ENCODE measurements around the gene EPN3. TPM values are rescaled to one million over a fixed set of nuclear protein-coding genes. Genes with fewer than 3 reads are reported as not detected.
A peak's percentile ranks its signal among the peaks of the same experiment; 100 is the strongest.

The EPN3 gene
- total RNA-seq, 1 donor from 2014 or later = not detected

DNA sequence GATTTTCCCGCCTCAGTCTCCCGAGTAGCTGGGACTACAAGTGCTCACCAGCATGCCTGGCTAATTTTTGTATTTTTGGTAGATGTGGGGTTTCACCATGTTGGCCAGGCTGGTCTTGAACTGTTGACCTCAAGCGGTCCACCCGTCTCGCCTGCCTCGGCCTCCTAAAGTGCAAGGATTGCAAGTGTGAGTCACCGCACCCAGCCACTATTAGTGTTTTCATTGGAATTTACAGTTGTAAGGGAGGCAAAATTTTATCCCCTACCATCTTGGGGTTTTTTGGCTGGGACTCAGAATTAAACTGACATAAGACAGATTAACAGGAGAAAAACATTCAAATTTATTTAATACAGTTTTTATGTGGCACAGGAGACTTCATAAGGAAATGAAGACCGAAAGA lies 36.6 kb upstream of the EPN3 start:
- Histone ChIP-seq H3K27ac (ENCODE audit: low read depth, low read length) (no peak overlapping the region), H3K9me3 (ENCODE audit: control insufficient read depth in 3 of 3, low read length in 3 of 3) (no peaks in the 10 kb centered on the region), H3K36me3 (ENCODE audit: control insufficient read depth in 3 of 3, insufficient read depth in 3 of 3, low read length in 3 of 3) (no peaks in the 10 kb centered on the region), H3K9ac (ENCODE audit: low read depth in 1 of 3, low read length in 3 of 3) (no peak overlapping the region), H3K4me3 (ENCODE audit: low read length in 3 of 3) (no peak overlapping the region), H3K27me3 (ENCODE audit: control insufficient read depth in 3 of 3, insufficient read depth in 3 of 3, low read length in 3 of 3) (no peaks in the 10 kb centered on the region), H3K4me1 (ENCODE audit: control insufficient read depth in 3 of 3, insufficient read depth in 3 of 3, low read length in 3 of 3) (no peaks in the 10 kb centered on the region)

DNA sequence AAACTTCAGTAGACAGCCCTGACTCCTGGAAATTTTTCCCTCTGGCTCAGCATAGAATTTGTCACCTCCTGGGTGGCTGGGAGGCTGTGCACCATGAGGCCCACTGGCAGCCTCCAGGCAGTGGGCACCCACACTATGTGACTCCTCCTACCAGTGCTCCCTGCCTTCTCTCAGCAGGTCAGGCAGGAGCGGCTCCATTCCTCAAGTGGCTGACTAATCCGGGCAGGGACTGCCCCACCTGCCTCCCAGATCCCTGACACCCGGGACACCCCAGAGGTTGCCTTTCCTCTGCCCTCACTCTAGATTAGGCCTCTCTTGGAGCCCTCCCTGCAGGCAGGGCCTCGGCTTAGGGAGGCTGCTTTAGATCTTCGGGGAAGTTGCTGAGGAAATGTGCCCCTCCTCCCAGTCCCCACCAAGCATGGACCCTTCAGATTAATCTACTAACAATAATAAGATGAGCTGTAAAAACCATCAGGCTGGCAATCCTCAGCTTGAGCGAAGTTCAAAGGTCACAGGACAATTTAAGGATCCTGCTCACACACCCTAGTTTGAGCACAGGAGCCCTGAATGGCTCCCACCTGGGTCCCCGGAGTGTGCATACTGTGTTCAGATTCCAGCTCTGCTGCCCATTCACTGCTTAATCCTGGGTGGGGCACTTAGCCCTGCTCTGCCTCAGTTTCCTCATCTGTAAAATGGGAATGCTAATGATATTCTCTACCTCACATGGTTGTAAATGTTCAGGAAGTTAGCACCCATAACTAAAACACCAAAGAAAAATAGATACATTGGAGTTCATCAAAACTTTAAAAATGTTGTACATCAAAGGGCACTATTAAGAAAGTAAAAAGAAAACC lies 34.3 kb upstream of the EPN3 start:
- Histone ChIP-seq H3K4me1 (ENCODE audit: control insufficient read depth in 3 of 3, insufficient read depth in 3 of 3, low read length in 3 of 3) (no peaks in the 10 kb centered on the region), H3K9ac (ENCODE audit: low read depth in 1 of 3, low read length in 3 of 3) (no peak overlapping the region), H3K4me3 (ENCODE audit: low read length in 3 of 3) (no peak overlapping the region), H3K27me3 (ENCODE audit: control insufficient read depth in 3 of 3, insufficient read depth in 3 of 3, low read length in 3 of 3) (no peaks in the 10 kb centered on the region), H3K27ac (ENCODE audit: low read depth, low read length) (no peak overlapping the region), H3K9me3 (ENCODE audit: control insufficient read depth in 3 of 3, low read length in 3 of 3) (no peaks in the 10 kb centered on the region), H3K36me3 (ENCODE audit: control insufficient read depth in 3 of 3, insufficient read depth in 3 of 3, low read length in 3 of 3) (no peaks in the 10 kb centered on the region)

DNA sequence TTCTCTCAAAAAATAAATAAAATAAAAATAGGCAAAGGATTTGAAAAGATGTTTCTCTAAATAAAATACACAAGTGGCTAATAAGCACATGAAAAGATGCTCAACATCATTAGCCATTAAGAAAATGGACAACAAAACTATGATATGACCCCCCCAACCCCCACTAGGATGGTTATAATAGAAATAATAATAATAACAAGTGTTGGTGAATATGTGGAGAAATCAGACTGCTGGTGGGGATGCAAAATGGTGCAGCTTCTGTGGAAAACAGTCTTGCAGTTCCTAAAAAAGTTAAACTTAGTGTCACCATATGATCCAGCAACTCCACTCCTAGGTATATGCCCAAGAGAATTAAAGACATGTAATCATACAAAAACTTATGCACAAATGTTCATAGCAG lies 33.3 kb upstream of the EPN3 start:
- Histone ChIP-seq H3K4me1 (ENCODE audit: control insufficient read depth in 3 of 3, insufficient read depth in 3 of 3, low read length in 3 of 3) (no peaks in the 10 kb centered on the region), H3K9me3 (ENCODE audit: control insufficient read depth in 3 of 3, low read length in 3 of 3) (no peaks in the 10 kb centered on the region), H3K4me3 (ENCODE audit: low read length in 3 of 3) (no peak overlapping the region), H3K36me3 (ENCODE audit: control insufficient read depth in 3 of 3, insufficient read depth in 3 of 3, low read length in 3 of 3) (no peaks in the 10 kb centered on the region), H3K9ac (ENCODE audit: low read depth in 1 of 3, low read length in 3 of 3) (no peak overlapping the region), H3K27me3 (ENCODE audit: control insufficient read depth in 3 of 3, insufficient read depth in 3 of 3, low read length in 3 of 3) (no peaks in the 10 kb centered on the region), H3K27ac (ENCODE audit: low read depth, low read length) (no peak overlapping the region)

DNA sequence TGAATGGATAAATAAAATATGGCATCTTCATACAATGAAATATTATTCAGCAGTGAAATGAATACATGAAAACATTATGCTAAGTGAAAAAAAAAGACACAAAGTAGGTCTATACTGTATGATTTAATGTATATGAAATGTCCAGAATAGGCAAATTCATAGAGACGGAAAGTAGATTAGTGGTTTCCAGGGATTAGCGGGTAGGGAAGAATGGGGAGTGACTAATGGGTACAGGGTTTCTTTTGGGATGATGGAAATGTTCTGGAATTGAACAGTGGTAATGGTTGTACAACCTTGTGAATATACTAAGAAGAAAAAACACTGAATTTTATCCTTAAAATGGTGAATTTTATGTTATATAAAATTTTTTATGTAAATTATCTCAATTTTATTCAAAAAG lies 32.8 kb upstream of the EPN3 start:
- Histone ChIP-seq H3K27me3 (ENCODE audit: control insufficient read depth in 3 of 3, insufficient read depth in 3 of 3, low read length in 3 of 3) (no peaks in the 10 kb centered on the region), H3K9ac (ENCODE audit: low read depth in 1 of 3, low read length in 3 of 3) (no peak overlapping the region), H3K36me3 (ENCODE audit: control insufficient read depth in 3 of 3, insufficient read depth in 3 of 3, low read length in 3 of 3) (no peaks in the 10 kb centered on the region), H3K4me3 (ENCODE audit: low read length in 3 of 3) (no peak overlapping the region), H3K4me1 (ENCODE audit: control insufficient read depth in 3 of 3, insufficient read depth in 3 of 3, low read length in 3 of 3) (no peaks in the 10 kb centered on the region), H3K27ac (ENCODE audit: low read depth, low read length) (no peak overlapping the region), H3K9me3 (ENCODE audit: control insufficient read depth in 3 of 3, low read length in 3 of 3) (no peaks in the 10 kb centered on the region)

DNA sequence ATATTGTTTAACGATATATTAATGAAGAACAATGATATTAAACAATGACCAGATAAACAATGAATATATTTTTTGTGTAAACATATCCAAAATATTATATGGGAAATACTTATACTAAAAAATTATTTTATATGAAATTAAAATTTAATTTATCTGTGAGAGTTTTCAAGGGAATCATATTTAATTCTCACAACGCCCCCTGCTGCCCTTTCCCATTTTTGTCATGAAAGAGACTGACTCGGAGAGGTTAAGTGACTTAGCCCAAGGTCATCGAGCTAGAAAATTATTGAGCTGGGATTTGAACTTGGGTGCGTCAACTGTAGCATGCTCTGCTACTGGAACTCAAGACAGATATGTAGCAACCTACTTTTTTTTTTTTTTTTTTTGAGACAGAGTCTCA lies 31.5 kb upstream of the EPN3 start:
- no peak overlapping the region for H3K27ac ChIP-seq (ENCODE audit: low read depth, low read length)
- H3K4me1 ChIP-seq (ENCODE audit: control insufficient read depth in 3 of 3, insufficient read depth in 3 of 3, low read length in 3 of 3) = no peaks in the 10 kb centered on the region
- no peaks in the 10 kb centered on the region for H3K36me3 ChIP-seq (ENCODE audit: control insufficient read depth in 3 of 3, insufficient read depth in 3 of 3, low read length in 3 of 3)
- H3K27me3 ChIP-seq (ENCODE audit: control insufficient read depth in 3 of 3, insufficient read depth in 3 of 3, low read length in 3 of 3) = no peaks in the 10 kb centered on the region
- no peaks in the 10 kb centered on the region for H3K9me3 ChIP-seq (ENCODE audit: control insufficient read depth in 3 of 3, low read length in 3 of 3)
- H3K9ac ChIP-seq (ENCODE audit: low read depth in 1 of 3, low read length in 3 of 3) = no peak overlapping the region
- H3K4me3 ChIP-seq (ENCODE audit: low read length in 3 of 3) = no peak overlapping the region

DNA sequence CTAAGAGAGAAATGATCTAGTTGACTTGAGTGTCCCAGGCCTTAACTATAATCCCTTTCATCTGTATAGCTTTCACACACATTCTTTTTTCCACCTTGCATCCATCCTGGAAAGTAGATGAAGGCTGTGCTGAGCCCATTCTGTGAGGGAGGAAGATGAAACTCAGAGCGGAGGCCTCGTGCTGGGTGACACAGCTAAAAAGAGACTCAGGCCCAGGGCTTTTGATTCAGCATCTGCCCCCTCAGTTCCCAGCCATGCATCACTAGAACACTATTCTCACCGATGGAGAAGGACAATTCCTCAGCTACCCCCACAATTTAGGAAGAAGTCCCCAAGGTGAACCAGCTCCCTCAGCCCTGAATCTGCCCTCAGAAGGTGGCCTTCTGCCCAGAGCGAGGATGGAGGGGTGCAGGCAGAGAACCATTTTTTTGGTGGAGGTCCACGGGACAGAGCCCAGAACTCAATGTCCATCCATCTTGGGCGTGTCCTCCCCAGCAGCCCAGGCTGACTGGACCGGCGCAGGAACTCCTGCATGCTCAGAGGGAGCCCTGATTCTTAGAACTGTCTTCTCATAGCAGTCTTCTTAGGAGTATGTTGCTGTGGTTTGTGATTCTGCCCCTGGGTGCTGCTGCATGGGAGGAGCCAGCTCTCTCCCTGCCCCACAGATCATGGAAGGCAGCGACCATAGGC lies 30.1 kb upstream of the EPN3 start:
- no peak overlapping the region for H3K4me3 ChIP-seq (ENCODE audit: low read length in 3 of 3)
- no peak overlapping the region for H3K27ac ChIP-seq (ENCODE audit: low read depth, low read length)
- H3K9me3 ChIP-seq (ENCODE audit: control insufficient read depth in 3 of 3, low read length in 3 of 3) = no peaks in the 10 kb centered on the region
- no peaks in the 10 kb centered on the region for H3K27me3 ChIP-seq (ENCODE audit: control insufficient read depth in 3 of 3, insufficient read depth in 3 of 3, low read length in 3 of 3)
- no peak overlapping the region for H3K9ac ChIP-seq (ENCODE audit: low read depth in 1 of 3, low read length in 3 of 3)
- H3K36me3 ChIP-seq (ENCODE audit: control insufficient read depth in 3 of 3, insufficient read depth in 3 of 3, low read length in 3 of 3) = no peaks in the 10 kb centered on the region
- H3K4me1 ChIP-seq (ENCODE audit: control insufficient read depth in 3 of 3, insufficient read depth in 3 of 3, low read length in 3 of 3) = no peaks in the 10 kb centered on the region

DNA sequence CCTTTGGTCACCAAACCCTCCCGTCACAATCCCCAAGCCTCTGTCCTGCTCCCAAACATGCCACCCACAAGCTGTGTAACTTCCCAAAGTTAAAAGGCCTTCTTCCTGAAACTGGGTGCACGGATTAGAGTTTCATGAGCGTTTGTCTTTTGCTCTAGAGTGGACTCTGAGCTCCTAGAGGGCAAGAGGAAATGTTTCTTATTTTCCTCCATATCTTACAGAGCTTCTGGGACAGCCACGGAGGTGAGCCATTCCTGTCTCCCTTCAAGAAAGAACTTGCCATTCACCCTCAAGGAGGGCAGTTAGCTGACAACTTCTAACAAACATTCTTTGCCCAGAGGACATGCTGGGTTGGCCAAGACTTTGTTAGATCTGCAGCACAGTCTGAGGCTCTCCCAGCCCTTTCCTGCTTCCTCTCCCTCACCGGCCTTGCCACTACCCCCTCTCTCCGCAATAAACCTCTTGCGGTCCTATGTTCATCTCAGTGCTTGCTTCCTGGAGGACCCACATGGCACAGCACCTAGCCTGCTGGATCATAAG lies 26.9 kb upstream of the EPN3 start:
- H3K9ac ChIP-seq (ENCODE audit: low read depth in 1 of 3, low read length in 3 of 3) = no peak overlapping the region
- H3K9me3 ChIP-seq (ENCODE audit: control insufficient read depth in 3 of 3, low read length in 3 of 3) = no peaks in the 10 kb centered on the region
- H3K36me3 ChIP-seq (ENCODE audit: control insufficient read depth in 3 of 3, insufficient read depth in 3 of 3, low read length in 3 of 3) = no peaks in the 10 kb centered on the region

DNA sequence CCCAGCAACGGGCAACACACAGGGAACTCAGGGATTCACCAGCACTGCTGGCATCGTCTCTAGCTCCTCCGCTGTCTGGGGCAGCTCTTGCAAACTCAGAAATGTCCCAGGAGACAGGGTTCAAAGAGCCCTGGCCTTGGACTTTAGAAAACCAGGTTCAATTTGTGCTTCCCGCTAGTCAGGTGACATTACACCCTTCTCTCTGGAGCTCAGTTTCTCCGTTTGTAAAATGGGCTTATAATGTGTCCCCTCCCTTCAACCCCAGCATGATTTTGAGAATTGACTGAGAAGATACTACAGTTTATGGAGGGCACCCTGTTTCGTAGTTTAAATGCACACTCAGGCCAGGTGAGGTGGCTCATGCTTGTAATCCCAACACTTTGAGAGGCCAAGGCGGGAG lies 26.2 kb upstream of the EPN3 start:
- Histone ChIP-seq H3K4me3 (ENCODE audit: low read length in 3 of 3) (no peak overlapping the region), H3K9me3 (ENCODE audit: control insufficient read depth in 3 of 3, low read length in 3 of 3) (no peaks in the 10 kb centered on the region), H3K9ac (ENCODE audit: low read depth in 1 of 3, low read length in 3 of 3) (no peak overlapping the region), H3K27me3 (ENCODE audit: control insufficient read depth in 3 of 3, insufficient read depth in 3 of 3, low read length in 3 of 3) (no peaks in the 10 kb centered on the region), H3K4me1 (ENCODE audit: control insufficient read depth in 3 of 3, insufficient read depth in 3 of 3, low read length in 3 of 3) (peaks cover 4 to 13% (median 7%) of the 10 kb centered on the region in 3 donors), H3K36me3 (ENCODE audit: control insufficient read depth in 3 of 3, insufficient read depth in 3 of 3, low read length in 3 of 3) (no peaks in the 10 kb centered on the region), H3K27ac (ENCODE audit: low read depth, low read length) (no peak overlapping the region)

More for the DNA sequence above, 26.9 kb upstream of the EPN3 start:
- no peak overlapping the region for H3K4me3 ChIP-seq (ENCODE audit: low read length in 3 of 3)
- no peak overlapping the region for H3K27ac ChIP-seq (ENCODE audit: low read depth, low read length)
- no peaks in the 10 kb centered on the region for H3K27me3 ChIP-seq (ENCODE audit: control insufficient read depth in 3 of 3, insufficient read depth in 3 of 3, low read length in 3 of 3)
- peaks cover 4 to 13% (median 7%) of the 10 kb centered on the region in 3 donors for H3K4me1 ChIP-seq (ENCODE audit: control insufficient read depth in 3 of 3, insufficient read depth in 3 of 3, low read length in 3 of 3)

DNA sequence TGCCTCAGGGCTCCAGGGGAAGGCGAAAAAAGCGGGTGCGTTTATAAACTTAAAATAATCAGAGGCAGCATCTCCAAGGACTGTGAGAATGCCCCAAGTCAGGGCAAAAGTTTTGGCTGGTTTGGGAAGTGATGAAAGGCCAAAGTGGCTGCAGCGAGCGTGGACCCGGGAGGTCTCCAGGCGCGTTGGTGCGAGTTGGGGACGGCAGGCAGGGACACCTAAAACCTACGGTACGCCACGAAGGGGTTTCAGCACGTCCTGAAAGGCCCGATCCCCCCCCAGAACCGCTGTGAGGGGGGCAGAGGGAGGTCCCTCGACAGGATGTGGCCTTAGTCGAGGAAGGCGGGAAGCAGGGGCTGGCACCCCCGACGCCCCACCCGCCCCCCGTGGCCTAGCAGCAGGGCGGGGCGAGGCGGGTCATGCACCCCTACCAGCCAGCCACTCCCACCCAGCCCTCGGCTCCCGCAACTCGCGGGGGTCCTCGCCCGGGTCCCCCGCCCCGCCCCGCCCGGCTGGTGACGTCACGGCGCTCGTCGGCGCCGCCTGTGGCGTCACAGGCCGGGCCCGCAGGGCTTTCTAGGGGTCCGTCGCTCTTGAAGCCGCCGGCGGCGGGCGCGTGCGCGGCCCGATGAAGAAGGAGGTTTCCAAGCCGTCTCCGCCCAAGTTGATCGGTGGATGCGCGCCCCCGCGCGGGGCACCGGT lies 24.5 kb upstream of the EPN3 start, which contains the start of gene MYCBPAP:
Gene MYCBPAP (plus strand): TSS at position 569 of the 702 bp plus-strand sequence. CDS start 236 bp downstream, outside the sequence.
- H3K9ac ChIP-seq (ENCODE audit: low read depth in 1 of 3, low read length in 3 of 3) = peak within 1 kb of the TSS; percentile 65 to 73 (median 69)
- no peaks in the 10 kb centered on the region for H3K27me3 ChIP-seq (ENCODE audit: control insufficient read depth in 3 of 3, insufficient read depth in 3 of 3, low read length in 3 of 3)

More for the DNA sequence above, 24.5 kb upstream of the EPN3 start, which contains the start of gene MYCBPAP:
- H3K4me3 ChIP-seq (ENCODE audit: low read length in 3 of 3) = peak within 1 kb of the TSS; percentile 65 to 67 (median 66)
- H3K9me3 ChIP-seq (ENCODE audit: control insufficient read depth in 3 of 3, low read length in 3 of 3) = no peaks in the 10 kb centered on the region
- H3K27ac ChIP-seq (ENCODE audit: low read depth, low read length) = peak within 1 kb of the TSS; percentile 48
- peaks cover 4 to 13% (median 7%) of the 10 kb centered on the region in 3 donors for H3K4me1 ChIP-seq (ENCODE audit: control insufficient read depth in 3 of 3, insufficient read depth in 3 of 3, low read length in 3 of 3)
- H3K36me3 ChIP-seq (ENCODE audit: control insufficient read depth in 3 of 3, insufficient read depth in 3 of 3, low read length in 3 of 3) = no peaks in the 10 kb centered on the region
